T-helper 17 cell (primary cell): ENCODE data around the gene C3AR1. TPM values are rescaled to one million over a fixed set of nuclear protein-coding genes. Genes with fewer than 3 reads are reported as not detected.
A peak's percentile ranks its signal among the peaks of the same experiment; 100 is the strongest.
"Not testable (repeated sequence)": the region's sequence is repeated elsewhere in the genome, so short reads cannot be mapped to it uniquely, and the experiment has no call there.

Source experiments
- ATAC-seq: fragments of 150-1000 bp; cut with Tn5 transposase; 2 replicates; pipeline ENCODE4 v1.10.0; 2021; ENCODE audit warnings: mild to moderate bottlenecking, moderate library complexity
- DNase-seq, 3 donors: peaks; one replicate each; pipeline versions ENCODE4 v3.0.0 to v3.0.0-alpha.2; 2020 to 2021
- H3K9me3 ChIP-seq: one replicate; pipeline ENCODE4 v1.7.0; 2013; ENCODE audit warnings: low read length, mild to moderate bottlenecking; ENCODE audit not compliant: control insufficient read depth, poor library complexity, severe bottlenecking
- H3K27ac Mint-ChIP-seq: one replicate; pipeline ENCODE4 v1.8.0; 2022; ENCODE audit warnings: mild to moderate bottlenecking, moderate library complexity, mixed read lengths
- H3K27me3 Mint-ChIP-seq: one replicate; pipeline ENCODE4 v1.8.0; 2022; ENCODE audit warnings: mixed read lengths
- H3K36me3 Mint-ChIP-seq: one replicate; pipeline ENCODE4 v1.8.0; 2022; ENCODE audit warnings: low read depth, mixed read lengths
- H3K4me1 Mint-ChIP-seq: one replicate; pipeline ENCODE4 v1.8.0; 2022; ENCODE audit warnings: mild to moderate bottlenecking, mixed read lengths
- H3K4me3 Mint-ChIP-seq: one replicate; pipeline ENCODE4 v1.8.0; 2022; ENCODE audit warnings: mild to moderate bottlenecking, moderate library complexity, mixed read lengths
- total RNA-seq, 4 donors: library from RNA in 2 of 4; stranded (reverse) in 2 of 4; gene quantifications; one replicate each; pipeline ENCODE4 v1.2.3 and lab custom pipeline; 2022 to 2026

Gene C3AR1
- total RNA-seq (1 to 10 TPM; 3.1 to 3.9 TPM), total RNA-seq (lab: John Stamatoyannopoulos, UW) (3.1 to 4.4 reads per million in 2 donors)

DNA sequence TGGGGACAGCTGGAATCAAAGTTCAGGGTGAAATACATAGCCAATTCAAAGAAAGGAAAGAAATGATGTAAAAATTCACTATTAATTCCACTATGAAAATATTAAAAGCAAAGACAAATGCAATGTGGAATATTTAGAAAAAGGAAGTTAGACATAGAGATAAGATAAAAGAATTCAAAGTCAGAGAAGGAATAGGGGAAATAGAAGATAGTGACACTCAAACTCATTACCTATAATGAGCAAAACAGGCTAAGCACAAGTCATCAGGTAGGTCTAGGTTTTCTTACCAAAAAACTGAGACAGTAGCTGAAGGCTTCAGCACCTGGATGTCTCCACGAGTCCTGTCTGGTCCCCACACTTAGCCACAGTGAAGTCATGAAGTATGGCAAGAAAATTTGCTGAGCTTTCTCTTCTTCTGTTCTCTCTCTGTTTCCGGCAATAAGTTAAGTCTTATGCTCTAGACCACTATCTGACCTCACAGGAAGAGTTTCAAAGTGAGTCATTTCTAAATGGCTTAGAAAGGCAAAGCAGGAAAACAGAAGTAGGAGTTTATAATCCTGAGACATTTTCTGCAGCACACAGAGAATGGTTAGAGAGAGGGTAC, at the start of gene C3AR1:
Gene C3AR1 (minus strand): TSS at position 369 of the 604 bp plus-strand sequence. CDS start 6,174 bp downstream, outside the sequence.
- peak within 1 kb of the TSS; percentile 76 for H3K4me3 Mint-ChIP-seq
- peaks cover 3% of the 10 kb centered on the region for H3K36me3 Mint-ChIP-seq
- no peaks in the 10 kb centered on the region for H3K9me3 ChIP-seq
- H3K4me1 Mint-ChIP-seq = peaks cover 44% of the 10 kb centered on the region
- ATAC-seq (peak; percentile 99), DNase-seq (peak in 1 of 3 donors; percentile 39)
- H3K27me3 Mint-ChIP-seq = no peaks in the 10 kb centered on the region
- peak within 1 kb of the TSS; percentile 95 for H3K27ac Mint-ChIP-seq

DNA sequence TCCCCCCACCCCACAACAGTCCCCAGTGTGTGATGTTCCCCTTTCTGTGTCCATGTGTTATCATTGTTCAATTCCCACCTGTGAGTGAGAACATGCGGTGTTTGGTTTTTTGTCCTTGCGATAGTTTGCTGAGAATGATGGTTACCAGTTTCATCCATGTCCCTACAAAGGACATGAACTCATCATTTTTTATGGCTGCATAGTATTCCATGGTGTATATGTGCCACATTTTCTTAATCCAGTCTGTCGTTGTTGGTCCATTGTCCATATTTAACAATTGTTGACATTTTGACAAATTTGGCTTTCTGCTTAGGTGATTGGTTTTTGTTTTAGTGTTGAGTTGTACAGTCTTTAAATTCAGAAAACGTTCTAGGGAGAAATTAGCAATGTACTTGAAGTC, 47.0 kb upstream of the C3AR1 start:
- ATAC-seq, H3K27ac Mint-ChIP-seq, H3K9me3 ChIP-seq, H3K27me3 Mint-ChIP-seq, H3K4me3 Mint-ChIP-seq, DNase-seq, H3K4me1 Mint-ChIP-seq, H3K36me3 Mint-ChIP-seq: not testable (repeated sequence)

DNA sequence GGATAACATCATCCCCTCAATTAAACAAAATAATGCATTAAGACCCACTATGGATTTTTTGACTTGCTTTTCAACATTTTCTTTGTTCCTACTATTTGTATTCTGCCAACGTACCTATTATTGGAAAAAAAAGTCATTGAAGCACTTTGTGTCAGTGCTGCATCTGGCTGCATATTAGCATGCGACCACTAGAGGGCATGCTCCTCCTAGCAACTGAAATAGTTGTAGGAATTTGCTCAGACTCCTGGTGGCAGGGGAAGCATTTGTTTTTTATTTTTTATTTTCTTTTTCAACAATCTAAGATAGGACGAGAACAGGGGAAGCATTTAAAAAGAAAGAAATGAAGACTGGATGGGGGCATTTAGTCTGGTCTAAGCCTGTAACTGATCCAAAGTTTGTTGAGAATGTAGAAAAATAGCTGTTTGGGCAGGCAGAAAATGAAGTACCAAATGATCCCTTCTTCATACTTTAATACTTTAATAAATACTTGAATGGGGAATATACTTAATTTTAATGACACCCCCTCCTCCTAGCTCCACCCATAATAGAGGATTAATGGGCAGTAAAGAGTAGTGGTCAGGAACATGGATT, 42.7 kb upstream of the C3AR1 start:
- H3K27ac Mint-ChIP-seq = no peak overlapping the region

DNA sequence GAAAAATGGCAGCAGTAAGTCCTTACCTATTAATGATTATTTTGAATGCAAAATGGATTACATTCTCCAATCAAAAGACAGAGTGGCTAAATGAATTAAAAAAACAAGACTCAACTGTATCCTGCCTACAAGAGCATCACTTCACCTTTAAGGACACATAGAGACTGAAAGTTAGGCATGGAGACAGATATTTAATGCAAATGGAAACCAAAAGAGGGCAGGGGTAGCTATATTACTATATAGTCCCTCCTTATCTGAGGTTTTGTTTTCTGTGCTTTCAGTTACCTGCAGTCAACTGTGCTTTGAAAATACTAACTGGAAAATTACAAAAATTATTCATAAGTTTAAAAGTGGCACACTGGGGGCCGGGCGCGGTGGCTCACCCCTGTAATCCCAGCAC, 33.1 kb upstream of the C3AR1 start:
- Mint-ChIP-seq H3K27me3 (no peaks in the 10 kb centered on the region), H3K27ac (no peak overlapping the region), H3K4me3 (no peak overlapping the region), H3K36me3 (peaks cover 14% of the 10 kb centered on the region), H3K4me1 (peaks cover 11% of the 10 kb centered on the region)
- DNase-seq = no peak
- no peaks in the 10 kb centered on the region for H3K9me3 ChIP-seq
- ATAC-seq = no peak

More for the DNA sequence above, 42.7 kb upstream of the C3AR1 start:
- Mint-ChIP-seq H3K27me3 (no peaks in the 10 kb centered on the region), H3K4me1 (peaks cover 5% of the 10 kb centered on the region), H3K4me3 (no peak overlapping the region), H3K36me3 (peaks cover 8% of the 10 kb centered on the region)
- no peaks in the 10 kb centered on the region for H3K9me3 ChIP-seq
- peak; percentile 44 to 72 (median 44) for DNase-seq
- peak; percentile 96 for ATAC-seq

DNA sequence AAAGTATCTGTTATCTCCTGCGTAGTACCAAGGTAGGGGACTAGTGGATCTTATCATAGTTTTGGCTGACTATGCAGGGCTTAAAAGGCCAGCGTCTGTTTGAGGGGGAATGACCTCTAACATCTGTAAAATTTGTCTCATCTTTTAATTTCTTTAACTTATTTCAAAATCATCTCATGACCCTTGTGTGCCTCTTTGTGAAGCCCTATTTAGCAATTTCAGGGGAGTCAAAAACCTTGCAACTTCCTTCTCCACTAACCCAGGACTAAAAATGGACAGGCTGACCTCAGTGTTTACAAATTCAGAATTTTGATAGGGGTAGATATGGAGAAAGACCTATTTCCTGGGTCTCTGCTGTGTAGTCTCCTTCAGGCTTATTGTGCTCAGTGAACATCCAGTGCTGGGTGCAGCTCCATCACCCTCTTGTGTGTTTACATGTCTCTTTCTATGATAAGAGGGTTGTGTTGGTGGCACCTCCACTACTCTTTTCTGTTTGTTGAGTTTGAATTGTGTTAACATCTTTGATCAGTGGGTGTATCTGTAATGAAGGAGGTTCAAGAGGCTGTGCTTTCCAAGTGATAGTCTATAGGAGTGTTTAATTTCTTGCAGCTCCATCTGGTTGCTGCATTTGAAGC, 30.2 kb upstream of the C3AR1 start:
- Mint-ChIP-seq H3K27ac (no peak overlapping the region), H3K27me3 (no peaks in the 10 kb centered on the region), H3K4me1 (peaks cover 16% of the 10 kb centered on the region), H3K4me3 (no peak overlapping the region), H3K36me3 (peaks cover 13% of the 10 kb centered on the region)
- H3K9me3 ChIP-seq = no peaks in the 10 kb centered on the region
- no peak for DNase-seq
- no peak for ATAC-seq

DNA sequence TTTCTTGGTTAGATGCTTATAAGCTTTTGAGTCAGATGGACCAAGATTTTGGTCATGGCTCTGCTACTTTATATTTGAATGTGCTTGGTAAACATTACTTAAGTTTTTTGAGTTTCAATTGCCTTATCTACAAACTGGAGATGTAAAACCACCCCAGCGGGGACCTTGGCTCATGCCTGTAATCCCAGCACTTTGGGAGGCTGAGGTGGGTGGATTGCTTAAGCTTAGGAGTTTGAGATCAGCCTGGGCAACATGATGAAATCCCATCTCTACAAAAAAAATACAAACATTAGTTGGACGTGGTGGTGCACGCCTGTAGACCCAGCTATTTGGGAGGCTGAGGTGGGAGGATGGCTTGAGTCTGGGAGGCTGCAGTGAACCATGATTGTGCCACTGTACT, 27.1 kb upstream of the C3AR1 start:
- ATAC-seq (no peak), DNase-seq (no peak)
- no peaks in the 10 kb centered on the region for H3K9me3 ChIP-seq
- peaks cover 15% of the 10 kb centered on the region for H3K36me3 Mint-ChIP-seq
- no peak overlapping the region for H3K4me3 Mint-ChIP-seq
- H3K27me3 Mint-ChIP-seq = no peaks in the 10 kb centered on the region
- peak overlapping the region; percentile 62 for H3K27ac Mint-ChIP-seq
- H3K4me1 Mint-ChIP-seq = peaks cover 23% of the 10 kb centered on the region

DNA sequence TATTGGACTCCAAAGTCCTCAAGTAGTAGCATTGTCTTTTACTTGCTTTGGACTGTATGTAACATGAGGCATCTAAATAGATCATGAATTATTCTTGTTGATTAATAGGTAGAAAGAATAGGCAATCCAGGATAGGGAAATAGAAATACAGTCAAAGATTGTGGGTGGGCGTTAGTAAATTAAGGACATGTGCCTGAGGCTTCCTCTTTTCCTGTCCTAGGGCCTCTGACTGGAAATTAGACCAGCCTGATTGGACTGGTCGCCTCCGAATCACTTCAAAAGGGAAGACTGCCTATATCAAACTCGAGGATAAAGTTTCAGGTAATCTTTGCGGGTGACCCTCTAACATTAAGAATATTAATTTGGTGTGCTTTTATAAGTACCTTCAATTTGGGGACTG, 23.6 kb upstream of the C3AR1 start:
- H3K27ac Mint-ChIP-seq = peak overlapping the region; percentile 100
- H3K4me3 Mint-ChIP-seq = no peak overlapping the region
- DNase-seq (no peak), ATAC-seq (no peak)
- no peaks in the 10 kb centered on the region for H3K9me3 ChIP-seq
- no peaks in the 10 kb centered on the region for H3K27me3 Mint-ChIP-seq
- peaks cover 27% of the 10 kb centered on the region for H3K4me1 Mint-ChIP-seq
- H3K36me3 Mint-ChIP-seq = peaks cover 15% of the 10 kb centered on the region

DNA sequence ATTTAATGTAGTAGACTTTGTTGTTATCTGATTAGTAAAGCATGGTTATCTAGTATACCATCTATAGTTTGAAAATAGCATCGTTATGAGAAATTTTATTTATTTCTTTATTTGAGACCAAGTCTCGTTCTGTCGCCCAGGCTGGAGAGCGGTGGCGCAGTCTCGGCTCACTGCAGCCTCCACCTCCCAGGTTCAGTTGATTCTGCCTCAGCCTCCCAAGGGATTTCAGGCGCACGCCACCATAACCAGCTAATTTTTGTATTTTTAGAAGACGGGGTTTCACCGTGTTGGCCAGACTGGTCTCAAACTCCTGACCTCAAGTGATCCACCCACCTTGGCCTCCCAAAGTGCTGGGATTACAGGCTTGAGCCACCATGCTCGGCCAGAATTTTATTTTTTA, 23.1 kb upstream of the C3AR1 start:
- Mint-ChIP-seq H3K4me1 (peaks cover 30% of the 10 kb centered on the region), H3K27ac (peak overlapping the region; percentile 100), H3K4me3 (peak overlapping the region; percentile 92), H3K36me3 (peaks cover 13% of the 10 kb centered on the region)
- ATAC-seq, H3K9me3 ChIP-seq, DNase-seq, H3K27me3 Mint-ChIP-seq: not testable (repeated sequence)

DNA sequence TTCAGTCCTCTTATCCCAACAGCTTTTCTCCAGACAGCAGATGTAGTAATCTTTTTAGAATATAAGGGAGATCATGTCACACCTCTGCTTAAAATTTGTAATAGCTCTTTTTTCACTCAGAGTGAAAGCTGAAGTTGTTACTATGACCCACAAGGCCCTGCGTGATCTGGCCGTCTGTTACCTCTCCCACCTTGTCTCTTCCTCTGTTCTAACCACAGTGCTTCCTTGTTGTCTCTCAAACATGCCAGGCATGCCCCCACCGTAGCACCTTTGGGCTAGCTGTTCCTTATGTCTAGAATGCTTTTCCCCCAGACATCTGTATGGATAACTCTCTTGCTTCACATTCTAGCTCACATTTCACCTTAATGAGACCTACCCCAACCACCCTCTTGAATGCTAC, 22.4 kb upstream of the C3AR1 start:
- no peaks in the 10 kb centered on the region for H3K9me3 ChIP-seq
- ATAC-seq (peak; percentile 95), DNase-seq (peak in 1 of 3 donors; percentile 16)
- peak overlapping the region; percentile 100 for H3K27ac Mint-ChIP-seq
- peaks cover 35% of the 10 kb centered on the region for H3K4me1 Mint-ChIP-seq
- H3K4me3 Mint-ChIP-seq = peak overlapping the region; percentile 92
- no peaks in the 10 kb centered on the region for H3K27me3 Mint-ChIP-seq
- H3K36me3 Mint-ChIP-seq = peaks cover 13% of the 10 kb centered on the region

DNA sequence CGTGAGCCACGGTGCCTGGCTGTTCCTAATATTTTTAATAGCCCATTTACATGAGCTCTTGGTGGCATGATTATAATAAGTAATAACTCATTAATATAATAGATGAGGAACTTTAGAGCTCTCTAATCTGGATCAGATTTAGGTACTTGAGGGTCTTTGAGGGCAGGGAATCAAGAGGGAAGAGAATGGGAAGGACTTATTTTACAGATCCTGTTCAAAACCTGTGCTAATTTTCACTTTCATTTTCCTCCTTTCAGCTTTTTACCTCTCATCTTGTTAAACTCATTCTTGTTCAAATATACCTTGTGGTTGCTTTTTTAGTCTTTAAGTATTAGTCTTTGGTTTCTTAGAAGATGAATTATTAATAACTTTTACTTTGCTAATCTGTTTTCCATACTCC, 21.5 kb upstream of the C3AR1 start:
- peak overlapping the region; percentile 100 for H3K27ac Mint-ChIP-seq
- H3K4me1 Mint-ChIP-seq = peaks cover 38% of the 10 kb centered on the region

DNA sequence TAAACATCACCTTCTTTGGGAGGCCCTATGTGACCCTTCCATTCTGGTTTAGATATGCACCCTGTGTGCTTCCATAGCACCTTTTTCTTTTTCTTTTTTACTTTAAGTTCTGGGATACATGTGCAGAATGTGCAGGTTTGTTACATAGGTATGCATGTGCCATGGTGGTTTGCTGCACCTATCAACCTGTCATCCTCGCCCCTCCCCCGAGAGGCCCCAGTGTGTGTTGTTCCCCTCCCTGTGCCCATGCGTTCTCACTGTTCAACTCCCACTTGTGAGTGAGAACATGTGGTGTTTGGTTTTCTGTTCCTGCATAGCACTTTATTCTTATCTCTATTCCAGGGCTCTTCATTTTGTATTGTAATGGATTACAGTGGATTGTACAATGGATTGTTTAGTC, 18.2 kb upstream of the C3AR1 start:
- H3K9me3 ChIP-seq, H3K27me3 Mint-ChIP-seq, ATAC-seq, DNase-seq: not testable (repeated sequence)
- H3K36me3 Mint-ChIP-seq = peaks cover 11% of the 10 kb centered on the region
- H3K4me3 Mint-ChIP-seq = peak overlapping the region; percentile 99
- peak overlapping the region; percentile 100 for H3K27ac Mint-ChIP-seq
- H3K4me1 Mint-ChIP-seq = peaks cover 52% of the 10 kb centered on the region

More for the DNA sequence above, 21.5 kb upstream of the C3AR1 start:
- Mint-ChIP-seq H3K27me3 (no peaks in the 10 kb centered on the region), H3K4me3 (peak overlapping the region; percentile 92), H3K36me3 (peaks cover 12% of the 10 kb centered on the region)
- H3K9me3 ChIP-seq = no peaks in the 10 kb centered on the region
- ATAC-seq (no peak), DNase-seq (no peak)

DNA sequence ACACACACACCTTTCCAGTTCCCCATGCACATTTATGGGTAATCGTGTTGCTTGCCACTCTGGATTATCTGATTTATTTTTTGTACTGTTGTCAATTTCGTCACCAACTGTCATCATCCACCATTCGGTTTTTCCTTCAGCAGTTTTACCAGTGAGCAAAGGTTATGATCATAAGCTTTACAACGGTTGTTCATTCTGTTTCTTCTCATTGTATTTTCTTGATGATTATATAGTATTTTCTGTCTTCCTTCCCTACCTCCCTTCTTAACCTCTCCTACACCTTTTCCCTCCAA, 16.6 kb upstream of the C3AR1 start:
- H3K4me1 Mint-ChIP-seq = peaks cover 47% of the 10 kb centered on the region
- H3K27ac Mint-ChIP-seq = peak overlapping the region; percentile 100
- H3K27me3 Mint-ChIP-seq = no peaks in the 10 kb centered on the region
- H3K36me3 Mint-ChIP-seq = peaks cover 6% of the 10 kb centered on the region
- no peaks in the 10 kb centered on the region for H3K9me3 ChIP-seq
- DNase-seq (no peak), ATAC-seq (no peak)
- peak overlapping the region; percentile 99 for H3K4me3 Mint-ChIP-seq

DNA sequence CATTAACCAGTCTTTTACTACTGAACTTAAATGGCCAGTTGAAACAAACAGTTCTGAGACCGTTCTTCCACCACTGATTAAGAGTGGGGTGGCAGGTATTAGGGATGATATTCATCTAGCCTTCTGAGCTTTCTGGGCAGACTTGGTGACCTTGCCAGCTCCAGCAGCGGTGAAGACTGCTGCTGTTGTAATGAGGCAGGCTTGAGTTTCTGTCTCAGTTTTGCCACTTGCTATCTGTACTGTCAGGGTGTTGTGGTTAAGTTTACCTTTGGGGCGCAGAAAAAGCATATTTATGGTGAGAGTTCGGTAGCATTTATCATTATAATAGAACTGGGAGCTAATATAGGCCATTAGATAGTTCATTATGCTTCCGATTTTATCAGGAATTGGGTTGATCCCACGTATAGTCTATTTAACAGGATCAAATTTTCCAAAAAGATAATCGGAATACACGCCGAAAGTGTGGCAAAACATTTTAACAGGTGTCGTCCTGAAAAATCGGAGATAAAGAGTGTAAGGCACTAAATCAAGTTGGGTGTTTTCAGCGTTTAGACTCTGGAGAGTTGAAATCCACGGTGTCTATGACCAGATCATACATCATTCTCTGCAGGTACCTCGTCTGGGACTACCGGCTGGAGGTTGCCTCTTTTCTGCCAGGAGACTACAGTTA, 15.2 kb upstream of the C3AR1 start:
- peak overlapping the region; percentile 99 for H3K4me3 Mint-ChIP-seq
- no peaks in the 10 kb centered on the region for H3K27me3 Mint-ChIP-seq
- DNase-seq (no peak), ATAC-seq (no peak)
- peaks cover 6% of the 10 kb centered on the region for H3K36me3 Mint-ChIP-seq
- peaks cover 43% of the 10 kb centered on the region for H3K4me1 Mint-ChIP-seq
- H3K9me3 ChIP-seq = no peaks in the 10 kb centered on the region
- H3K27ac Mint-ChIP-seq = peak overlapping the region; percentile 100
